ENCODE measurements around the gene CHKA. TPM values are rescaled to one million over a fixed set of nuclear protein-coding genes. Genes with fewer than 3 reads are reported as not detected.

The CHKA gene
- polyA plus RNA-seq, 4 donors, result 31.5 to 180 (median 139) TPM

GRCh38 chr11:68148071-68148805, 27.1 kb upstream of the CHKA start:
- no peaks in the 10 kb centered on the region for H3K9me3 ChIP-seq (ENCODE audit: control insufficient read depth in 2 of 2, insufficient read depth in 1 of 2, low read depth in 1 of 2, low read length in 1 of 2)
- peaks cover 2 to 40% (median 7%) of the 10 kb centered on the region in 3 donors for H3K4me1 ChIP-seq (ENCODE audit: control insufficient read depth in 3 of 3, insufficient read depth in 2 of 3, low read depth in 1 of 3, low read length in 2 of 3)
- no peak overlapping the region for H3K4me3 ChIP-seq (ENCODE audit: low read depth in 1 of 3, low read length in 3 of 3)
- WGBS, 3 donors, result 77 to 84% (median 81%) methylated on average over 18 of the region's 18 CpGs
- FAIRE-seq, result no peak
- no peak for DNase-seq
- H3K27ac ChIP-seq (ENCODE audit: low read depth in 1 of 3, low read length in 2 of 3), result no peak overlapping the region
- H3K27me3 ChIP-seq (ENCODE audit: control insufficient read depth in 3 of 3, insufficient read depth in 3 of 3, low read length in 3 of 3), result no peaks in the 10 kb centered on the region
- no peaks in the 10 kb centered on the region for H3K36me3 ChIP-seq (ENCODE audit: control insufficient read depth in 3 of 3, insufficient read depth in 2 of 3, low read depth in 1 of 3, low read length in 3 of 3)

GRCh38 chr11:68146704-68147474, 25.7 kb upstream of the CHKA start:
- FAIRE-seq, result no peak
- H3K27ac ChIP-seq (ENCODE audit: low read depth in 1 of 3, low read length in 2 of 3), result peak overlapping the region; percentile 90 to 99 (median 95)

GRCh38 chr11:68146010-68146540, 24.9 kb upstream of the CHKA start:
- FAIRE-seq (no peak), DNase-seq (peak; percentile 80 to 97)
- Histone ChIP-seq H3K27me3 (ENCODE audit: control insufficient read depth in 3 of 3, insufficient read depth in 3 of 3, low read length in 3 of 3) (no peaks in the 10 kb centered on the region), H3K36me3 (ENCODE audit: control insufficient read depth in 3 of 3, insufficient read depth in 2 of 3, low read depth in 1 of 3, low read length in 3 of 3) (no peaks in the 10 kb centered on the region), H3K4me3 (ENCODE audit: low read depth in 1 of 3, low read length in 3 of 3) (no peak overlapping the region), H3K4me1 (ENCODE audit: control insufficient read depth in 3 of 3, insufficient read depth in 2 of 3, low read depth in 1 of 3, low read length in 2 of 3) (peaks cover 2 to 40% (median 7%) of the 10 kb centered on the region in 3 donors), H3K9me3 (ENCODE audit: control insufficient read depth in 2 of 2, insufficient read depth in 1 of 2, low read depth in 1 of 2, low read length in 1 of 2) (no peaks in the 10 kb centered on the region), H3K27ac (ENCODE audit: low read depth in 1 of 3, low read length in 2 of 3) (peak overlapping the region; percentile 90 to 99 (median 95))
- WGBS, 3 donors, result 10 to 41% (median 38%) methylated on average over 15 of the region's 15 CpGs

More at GRCh38 chr11:68146704-68147474, 25.7 kb upstream of the CHKA start:
- Histone ChIP-seq H3K4me3 (ENCODE audit: low read depth in 1 of 3, low read length in 3 of 3) (no peak overlapping the region), H3K27me3 (ENCODE audit: control insufficient read depth in 3 of 3, insufficient read depth in 3 of 3, low read length in 3 of 3) (no peaks in the 10 kb centered on the region), H3K9me3 (ENCODE audit: control insufficient read depth in 2 of 2, insufficient read depth in 1 of 2, low read depth in 1 of 2, low read length in 1 of 2) (no peaks in the 10 kb centered on the region), H3K36me3 (ENCODE audit: control insufficient read depth in 3 of 3, insufficient read depth in 2 of 3, low read depth in 1 of 3, low read length in 3 of 3) (no peaks in the 10 kb centered on the region), H3K4me1 (ENCODE audit: control insufficient read depth in 3 of 3, insufficient read depth in 2 of 3, low read depth in 1 of 3, low read length in 2 of 3) (peaks cover 2 to 40% (median 7%) of the 10 kb centered on the region in 3 donors)
- DNase-seq, result peak; percentile 90 to 95
- 24 to 43% (median 28%) methylated on average over 12 to 13 of the region's 13 CpGs for WGBS, 3 donors

- peak; percentile 52 to 68 for DNase-seq
- no peak for FAIRE-seq
- Histone ChIP-seq H3K27me3 (ENCODE audit: control insufficient read depth in 3 of 3, insufficient read depth in 3 of 3, low read length in 3 of 3) (no peaks in the 10 kb centered on the region), H3K4me3 (ENCODE audit: low read depth in 1 of 3, low read length in 3 of 3) (no peak overlapping the region), H3K9me3 (ENCODE audit: control insufficient read depth in 2 of 2, insufficient read depth in 1 of 2, low read depth in 1 of 2, low read length in 1 of 2) (no peaks in the 10 kb centered on the region), H3K27ac (ENCODE audit: low read depth in 1 of 3, low read length in 2 of 3) (peak overlapping the region; percentile 29 to 90 (median 70)), H3K36me3 (ENCODE audit: control insufficient read depth in 3 of 3, insufficient read depth in 2 of 3, low read depth in 1 of 3, low read length in 3 of 3) (no peaks in the 10 kb centered on the region), H3K4me1 (ENCODE audit: control insufficient read depth in 3 of 3, insufficient read depth in 2 of 3, low read depth in 1 of 3, low read length in 2 of 3) (peaks cover 2 to 43% (median 7%) of the 10 kb centered on the region in 3 donors)
- WGBS, 3 donors, result 30 to 70% (median 45%) methylated on average over 14 of the region's 14 CpGs
These were observed 24.1 kb upstream of the CHKA start for GRCh38 chr11:68145120-68145866.

- DNase-seq (no peak), FAIRE-seq (no peak)
- Histone ChIP-seq H3K4me3 (ENCODE audit: low read depth in 1 of 3, low read length in 3 of 3) (no peak overlapping the region), H3K27me3 (ENCODE audit: control insufficient read depth in 3 of 3, insufficient read depth in 3 of 3, low read length in 3 of 3) (no peaks in the 10 kb centered on the region), H3K27ac (ENCODE audit: low read depth in 1 of 3, low read length in 2 of 3) (no peak overlapping the region), H3K36me3 (ENCODE audit: control insufficient read depth in 3 of 3, insufficient read depth in 2 of 3, low read depth in 1 of 3, low read length in 3 of 3) (no peaks in the 10 kb centered on the region), H3K4me1 (ENCODE audit: control insufficient read depth in 3 of 3, insufficient read depth in 2 of 3, low read depth in 1 of 3, low read length in 2 of 3) (peaks cover 2 to 35% (median 7%) of the 10 kb centered on the region in 3 donors), H3K9me3 (ENCODE audit: control insufficient read depth in 2 of 2, insufficient read depth in 1 of 2, low read depth in 1 of 2, low read length in 1 of 2) (no peaks in the 10 kb centered on the region)
- 80 to 86% (median 80%) methylated on average over 4 of the region's 4 CpGs for WGBS, 3 donors
These were observed 22.1 kb upstream of the CHKA start for GRCh38 chr11:68143310-68143689.

- no peak overlapping the region for H3K27ac ChIP-seq (ENCODE audit: low read depth in 1 of 3, low read length in 2 of 3)
- H3K9me3 ChIP-seq (ENCODE audit: control insufficient read depth in 2 of 2, insufficient read depth in 1 of 2, low read depth in 1 of 2, low read length in 1 of 2), result no peaks in the 10 kb centered on the region
- FAIRE-seq (no peak), DNase-seq (no peak)
- no peak overlapping the region for H3K4me3 ChIP-seq (ENCODE audit: low read depth in 1 of 3, low read length in 3 of 3)
- 85 to 89% (median 88%) methylated on average over 14 to 16 of the region's 16 CpGs for WGBS, 3 donors
- H3K36me3 ChIP-seq (ENCODE audit: control insufficient read depth in 3 of 3, insufficient read depth in 2 of 3, low read depth in 1 of 3, low read length in 3 of 3), result no peaks in the 10 kb centered on the region
- H3K4me1 ChIP-seq (ENCODE audit: control insufficient read depth in 3 of 3, insufficient read depth in 2 of 3, low read depth in 1 of 3, low read length in 2 of 3), result peaks cover 2 to 36% (median 7%) of the 10 kb centered on the region in 3 donors
- H3K27me3 ChIP-seq (ENCODE audit: control insufficient read depth in 3 of 3, insufficient read depth in 3 of 3, low read length in 3 of 3), result no peaks in the 10 kb centered on the region
These were observed 21.5 kb upstream of the CHKA start for GRCh38 chr11:68142441-68143309.

- DNase-seq, result no peak
- no peaks in the 10 kb centered on the region for H3K36me3 ChIP-seq (ENCODE audit: control insufficient read depth in 3 of 3, insufficient read depth in 2 of 3, low read depth in 1 of 3, low read length in 3 of 3)
- H3K27ac ChIP-seq (ENCODE audit: low read depth in 1 of 3, low read length in 2 of 3), result no peak overlapping the region
- WGBS, 3 donors, result 56 to 80% (median 70%) methylated on average over 13 of the region's 13 CpGs
- H3K4me1 ChIP-seq (ENCODE audit: control insufficient read depth in 3 of 3, insufficient read depth in 2 of 3, low read depth in 1 of 3, low read length in 2 of 3), result peaks cover 2 to 30% (median 7%) of the 10 kb centered on the region in 3 donors
- H3K4me3 ChIP-seq (ENCODE audit: low read depth in 1 of 3, low read length in 3 of 3), result no peak overlapping the region
- FAIRE-seq, result no peak
- no peaks in the 10 kb centered on the region for H3K27me3 ChIP-seq (ENCODE audit: control insufficient read depth in 3 of 3, insufficient read depth in 3 of 3, low read length in 3 of 3)
- H3K9me3 ChIP-seq (ENCODE audit: control insufficient read depth in 2 of 2, insufficient read depth in 1 of 2, low read depth in 1 of 2, low read length in 1 of 2), result no peaks in the 10 kb centered on the region
These were observed 20.8 kb upstream of the CHKA start for GRCh38 chr11:68142028-68142412.

Measured in small intestine (tissue), 7 donors.